GM19328 (cell line): ENCODE measurements around the gene PAOX.
A peak's percentile ranks its signal among the peaks of the same experiment; 100 is the strongest.
"Not testable (repeated sequence)": the region's sequence is repeated elsewhere in the genome, so short reads cannot be mapped to it uniquely, and the experiment has no call there.

Source experiments
- ATAC-seq: cut with Tn5 transposase; IDR thresholded peaks from one replicate; pipeline ENCODE4 v1.9.1; 2021; ENCODE audit warnings: mild to moderate bottlenecking, moderate library complexity; ENCODE audit not compliant: unreplicated experiment

PAOX gene

GRCh38 chr10:133362846-133363245, 16.2 kb upstream of the PAOX start:
- no peak for ATAC-seq

DNA sequence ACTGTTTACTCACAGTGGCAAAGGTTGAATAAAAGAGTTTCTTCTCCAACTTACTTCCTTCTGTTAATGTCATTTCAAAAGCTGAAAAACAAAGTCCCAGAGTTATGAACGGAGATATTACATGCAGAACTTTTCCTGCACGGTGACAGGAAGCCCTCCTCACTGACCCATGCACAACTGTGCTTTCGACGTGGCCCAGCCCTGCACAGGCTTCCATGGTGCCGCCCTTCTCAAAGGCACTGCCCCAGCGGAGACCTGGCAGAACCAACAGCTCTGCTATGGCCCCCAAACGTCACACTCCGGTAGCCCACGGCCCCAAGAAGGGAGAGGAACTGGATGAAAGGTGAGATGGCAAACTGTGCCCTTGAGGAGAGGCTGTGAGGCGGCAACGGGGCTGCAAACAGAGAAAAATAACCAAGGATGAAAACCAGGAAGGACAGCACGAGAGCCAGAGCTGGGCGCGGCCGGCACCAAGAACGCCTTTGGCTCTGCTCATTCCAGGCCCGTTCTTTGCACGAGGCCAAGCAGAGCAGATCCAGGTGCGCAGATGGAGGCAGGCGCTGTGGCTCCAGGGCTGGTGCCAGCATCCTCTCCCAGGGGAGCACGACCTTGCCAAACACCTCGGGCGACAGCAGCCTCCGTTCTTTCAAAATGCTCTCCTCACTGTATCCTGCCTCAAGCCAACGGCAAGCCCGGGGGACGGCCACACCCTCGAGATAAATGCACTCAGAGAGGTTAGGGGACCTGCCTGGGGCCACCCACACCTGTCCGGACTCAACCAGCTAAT, 14.2 kb upstream of the PAOX start:
- no peak for ATAC-seq

DNA sequence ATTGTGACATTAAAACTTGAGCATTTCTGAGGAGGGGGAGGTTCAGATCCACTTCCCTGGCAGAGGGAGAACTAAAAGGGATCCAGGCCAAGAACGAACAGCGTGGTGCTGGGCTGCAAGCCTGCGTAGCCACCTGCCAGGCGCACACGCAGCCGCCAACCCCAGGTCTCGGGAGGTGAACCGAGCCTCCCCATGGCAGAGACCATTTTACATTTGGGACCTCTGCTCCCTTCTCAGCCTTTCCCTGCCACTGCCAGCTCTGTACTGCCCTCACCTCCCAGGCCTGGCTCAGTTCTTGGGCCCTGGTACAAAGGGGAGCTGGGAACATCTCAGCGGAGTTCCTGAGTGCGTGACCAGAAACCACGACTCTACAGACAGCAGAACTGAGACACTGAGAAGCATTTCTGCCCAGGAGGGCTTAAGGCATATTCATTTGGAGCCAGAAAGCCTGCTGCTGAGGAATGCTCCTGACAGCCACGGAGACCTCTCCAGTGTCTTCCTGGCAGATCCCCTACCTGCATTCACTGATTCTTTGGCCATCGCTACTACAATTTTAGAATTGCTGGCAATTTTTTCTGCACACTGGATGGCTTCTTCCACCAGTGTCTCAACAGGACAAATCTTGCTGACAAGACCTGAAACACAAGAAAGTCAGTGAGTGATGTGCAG, 13.5 kb upstream of the PAOX start:
- no peak for ATAC-seq

DNA sequence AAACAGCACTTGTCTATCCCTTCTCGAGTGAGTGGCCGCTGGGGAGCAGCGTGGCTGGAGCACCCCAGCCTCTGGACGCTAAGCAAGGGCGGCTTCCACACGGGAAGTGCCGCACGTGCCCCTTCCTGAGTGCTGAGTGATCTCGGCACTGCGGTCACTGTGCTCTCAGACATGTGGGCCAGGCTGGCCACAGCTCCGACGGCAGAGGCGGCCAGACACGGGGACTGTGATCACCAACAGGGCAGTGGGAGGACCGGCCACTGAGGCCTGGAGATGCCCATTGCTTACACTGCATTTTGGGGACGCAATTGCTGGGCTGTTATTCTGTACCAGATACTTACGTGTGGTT, 13.0 kb upstream of the PAOX start:
- ATAC-seq: no peak

- ATAC-seq: no peak
Observed at GRCh38 chr10:133366751-133367150, 12.3 kb upstream of the PAOX start.

DNA sequence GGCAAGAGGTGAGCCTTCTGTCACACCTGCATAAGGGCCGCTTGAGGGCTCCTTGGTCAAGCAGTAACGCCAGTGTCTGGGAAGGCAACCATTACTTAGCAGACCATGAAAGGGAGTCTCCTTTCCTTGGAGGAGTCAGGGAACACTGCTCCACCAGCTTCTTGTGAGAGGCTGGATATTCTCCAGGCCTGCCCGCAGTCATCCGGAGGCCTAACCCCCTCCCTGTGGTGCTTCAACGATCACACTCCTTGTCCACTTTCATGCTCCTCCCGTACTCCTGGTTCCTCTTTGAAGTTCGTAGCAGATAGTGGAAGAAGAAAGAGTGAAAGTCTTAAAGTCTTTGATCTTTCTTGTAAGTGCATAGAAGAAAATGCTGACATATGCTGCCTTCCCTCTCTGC, 11.6 kb upstream of the PAOX start:
- ATAC-seq: not testable (repeated sequence)

DNA sequence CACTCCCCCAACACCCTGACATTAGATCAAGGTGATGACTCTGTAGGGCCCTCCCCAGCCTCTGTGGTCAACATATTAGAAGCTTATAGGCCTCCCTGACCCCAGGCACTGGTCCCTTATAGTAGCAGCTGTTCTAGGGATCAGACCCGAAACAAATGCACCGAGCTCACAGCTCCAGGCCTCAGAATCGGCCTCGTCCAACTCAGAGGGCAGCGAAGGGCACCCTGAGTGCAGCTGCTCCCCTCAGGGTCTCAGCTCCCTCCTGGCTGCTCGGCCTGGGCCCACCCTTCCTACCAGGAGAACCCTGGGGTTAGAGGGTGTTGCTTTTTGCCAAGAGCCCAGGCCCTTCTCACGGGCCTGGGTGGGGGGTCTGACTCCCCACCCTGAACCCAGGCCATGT, 10.9 kb upstream of the PAOX start:
- no peak for ATAC-seq

DNA sequence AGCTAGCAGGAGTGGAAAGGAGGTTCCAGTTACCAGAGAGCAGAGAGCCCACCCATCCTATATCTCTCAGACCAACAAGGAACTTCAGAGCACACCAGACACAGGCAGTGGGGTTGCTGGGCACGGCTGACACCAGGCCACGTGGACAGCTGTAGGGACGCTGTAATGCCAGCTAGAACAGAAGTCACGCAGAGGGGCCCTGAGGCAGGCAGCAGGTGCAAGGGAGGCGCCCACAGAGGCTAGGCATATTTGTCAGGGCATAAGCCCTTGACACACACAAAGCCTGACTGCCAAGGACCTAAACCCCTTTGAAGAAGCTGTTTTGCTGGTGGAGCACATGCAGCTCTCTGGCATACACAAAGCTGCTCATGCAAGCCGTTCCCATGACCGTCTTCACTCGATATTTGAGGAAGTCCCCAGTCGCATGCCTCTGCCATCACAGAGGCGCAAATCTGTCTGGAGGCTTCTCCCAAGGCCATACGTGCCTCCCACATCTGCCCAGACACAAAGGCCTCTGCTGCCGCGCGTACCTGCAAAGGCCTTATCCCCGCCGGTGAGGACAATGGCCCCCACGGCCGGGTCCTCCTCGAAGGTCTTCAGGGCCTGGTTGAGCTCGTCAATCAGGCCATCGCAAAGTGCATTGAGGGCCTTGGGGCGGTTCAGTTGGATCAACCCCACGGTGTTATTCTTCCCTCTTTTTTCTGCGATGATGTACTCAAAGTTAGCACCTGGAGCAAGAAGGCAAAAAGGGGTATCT, 8.9 kb upstream of the PAOX start:
- ATAC-seq: no peak

GRCh38 chr10:133372507-133372906, 6.6 kb upstream of the PAOX start:
- ATAC-seq: no peak

GRCh38 chr10:133373174-133374090, 5.6 kb upstream of the PAOX start, which contains the start of gene ECHS1:
Gene ECHS1, minus strand, starts transcription at chr10:133373354. Its CDS starts 21 bp downstream, at chr10:133373333.
- ATAC-seq: peak; percentile 97

DNA sequence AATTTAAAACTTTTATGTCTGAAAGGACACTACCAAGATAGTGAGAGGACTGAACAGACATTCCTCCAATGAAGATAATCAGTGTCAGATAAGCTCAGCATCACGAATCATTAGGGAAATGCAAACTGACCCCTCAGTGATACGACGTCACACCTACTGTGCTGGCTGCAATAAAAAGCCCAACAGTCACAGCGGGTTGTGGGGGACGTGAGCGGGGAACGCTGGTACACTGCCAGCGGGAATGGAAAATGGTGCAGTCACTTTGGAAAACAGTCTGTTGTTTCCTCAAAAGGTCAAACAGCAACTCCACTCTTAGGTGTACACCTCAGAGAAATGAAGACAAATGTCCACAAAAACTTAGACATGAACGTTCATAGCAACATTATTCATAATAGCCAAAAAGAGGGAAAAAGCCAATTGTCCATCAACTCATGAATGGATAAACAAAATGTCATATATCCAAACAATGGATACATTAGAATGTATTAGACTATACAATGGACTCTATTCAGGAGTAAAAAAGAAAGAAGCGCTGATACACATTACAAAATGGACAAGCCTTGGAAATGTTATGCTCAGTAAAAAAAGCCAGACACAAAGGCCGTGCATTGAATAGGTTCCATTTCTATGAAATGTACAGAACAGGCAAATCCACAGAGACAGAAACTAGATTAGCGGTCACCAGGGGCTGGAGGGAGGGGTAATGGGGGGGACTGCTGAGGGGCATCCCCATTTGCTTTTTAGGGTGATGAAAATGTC, 3.5 kb upstream of the PAOX start:
- no peak for ATAC-seq

DNA sequence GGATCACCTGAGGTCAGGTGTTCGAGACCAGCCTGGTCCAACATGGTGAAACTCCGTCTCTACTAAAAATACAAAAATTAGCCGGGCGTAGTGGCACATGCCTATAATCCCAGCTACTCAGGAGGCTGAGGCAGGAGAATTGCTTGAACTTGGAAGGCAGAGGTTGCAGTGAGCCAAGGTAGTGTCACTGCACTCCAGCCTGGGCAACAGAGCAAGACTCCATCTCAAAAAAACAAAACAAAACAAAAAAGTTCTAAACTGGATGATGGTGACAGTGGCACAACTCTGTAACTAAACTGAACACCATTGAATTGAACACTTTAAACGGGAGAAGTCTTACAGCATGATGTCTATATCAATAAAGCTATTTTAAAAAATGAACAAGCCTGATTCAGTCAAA, 2.9 kb upstream of the PAOX start:
- not testable (repeated sequence) for ATAC-seq

DNA sequence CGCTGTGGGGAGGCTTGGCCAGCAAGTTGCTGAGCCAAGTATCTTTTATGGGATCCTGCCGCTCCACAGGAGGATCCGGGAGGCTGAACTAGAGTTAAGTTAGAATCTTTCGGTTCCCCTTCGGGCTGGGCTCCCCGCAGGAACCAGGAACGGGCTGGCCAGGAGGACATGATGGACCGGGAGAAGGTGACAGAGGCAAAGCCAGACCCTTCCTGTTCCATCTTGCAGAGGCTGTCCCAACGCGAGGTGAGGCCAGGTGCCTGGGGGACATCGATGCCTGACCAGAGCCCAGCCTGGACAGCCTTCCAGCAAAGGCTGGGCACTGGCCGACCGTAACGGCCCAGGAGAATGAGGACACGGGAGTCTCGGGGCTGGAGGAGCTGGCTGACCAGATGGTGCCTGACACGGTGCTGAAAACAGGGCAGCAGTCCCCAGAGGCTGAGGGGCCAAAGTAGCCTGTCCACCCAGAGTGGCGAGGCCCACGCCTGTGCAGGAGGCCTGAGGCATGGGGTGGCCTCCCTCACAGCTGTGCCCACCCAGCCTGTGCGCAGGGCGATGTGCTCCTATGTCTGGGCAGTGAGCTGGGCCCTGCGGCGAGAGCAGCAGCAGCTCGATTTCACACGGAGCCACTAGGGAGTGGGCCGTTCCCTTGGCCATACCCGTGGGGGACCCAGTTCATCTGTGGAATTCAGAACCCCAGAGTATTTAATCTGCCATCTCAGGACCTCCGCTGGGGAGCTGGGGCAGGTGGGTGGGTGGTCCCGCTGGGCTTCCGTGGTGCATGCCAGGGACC, 1.8 kb upstream of the PAOX start:
- no peak for ATAC-seq

DNA sequence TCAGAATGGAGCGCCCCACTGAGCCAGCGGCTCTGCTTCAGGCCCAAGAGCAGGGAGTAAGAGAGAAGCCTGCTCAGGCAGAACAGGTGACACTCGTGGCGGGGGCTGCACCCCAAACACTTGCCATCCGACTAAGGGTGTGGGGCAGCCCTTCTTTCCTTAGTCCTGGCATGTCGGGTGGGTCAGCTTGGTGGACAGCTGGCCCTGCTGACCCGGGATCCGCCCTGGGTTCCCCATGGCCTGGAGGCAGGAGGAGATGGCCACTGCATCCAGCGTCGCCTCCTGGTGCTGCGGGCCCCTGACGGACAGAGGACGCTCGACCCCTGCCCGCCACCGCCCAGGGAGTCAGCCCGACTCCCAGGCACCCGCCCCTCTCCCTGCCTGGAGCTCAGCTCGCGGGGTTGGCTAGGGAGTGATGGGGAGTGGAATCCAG, 1.2 kb upstream of the PAOX start:
- ATAC-seq: no peak

DNA sequence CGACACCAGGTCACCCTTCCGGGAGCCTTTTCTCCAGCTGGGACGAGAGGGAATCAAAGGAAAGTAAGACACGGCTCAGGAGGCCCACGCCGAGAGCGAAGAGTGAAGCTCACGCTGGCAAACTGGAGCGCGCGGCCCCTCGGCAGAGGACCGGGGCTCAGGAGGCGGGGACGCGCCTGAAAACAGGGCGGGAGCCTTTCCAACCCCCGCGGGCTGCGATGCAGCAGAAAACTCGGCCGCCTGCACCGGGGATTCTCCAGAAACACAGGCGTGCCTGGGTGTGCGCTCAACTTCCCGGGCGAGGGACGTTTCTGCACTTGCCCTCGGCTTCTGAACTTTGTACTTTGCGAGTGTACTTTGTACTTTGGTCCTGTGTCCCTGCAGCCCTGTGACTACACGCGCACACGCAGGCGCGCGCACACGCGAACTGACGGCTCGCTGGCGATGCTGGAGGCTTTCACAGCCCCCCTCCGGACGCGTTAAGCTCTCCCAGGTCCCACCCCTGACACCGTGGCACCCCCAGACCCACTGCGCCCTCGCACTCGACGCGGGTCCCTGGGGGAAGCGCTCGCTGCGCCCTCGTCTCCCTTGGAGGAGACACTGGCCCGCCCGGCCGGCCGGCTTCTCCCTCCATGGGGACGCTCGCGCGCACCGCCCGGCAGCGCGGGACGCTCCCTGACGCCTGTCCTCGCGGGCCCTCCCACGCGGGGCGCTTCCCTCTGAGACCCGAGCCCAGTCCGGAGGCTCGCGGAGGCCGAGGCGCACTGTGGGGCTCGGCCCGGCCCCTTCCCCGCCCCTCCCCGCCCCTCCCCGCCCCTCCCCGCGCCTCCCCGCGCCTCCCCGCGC, 588 bp upstream of the PAOX start:
- ATAC-seq: peak; percentile 41

- no peak for ATAC-seq
Observed at GRCh38 chr10:133379801-133380666, 972 bp downstream of the PAOX start.

- ATAC-seq: no peak
Observed at GRCh38 chr10:133381036-133381435, 2.0 kb downstream of the PAOX start.
